Hepatocyte (in vitro differentiated cells): ENCODE measurements around the gene NME7. TPM values are rescaled to one million over a fixed set of nuclear protein-coding genes. Genes with fewer than 3 reads are reported as not detected.
"Not testable (repeated sequence)": the region's sequence is repeated elsewhere in the genome, so short reads cannot be mapped to it uniquely, and the experiment has no call there.

Experiments used
- DNase-seq: peaks from one replicate; pipeline ENCODE4 v3.0.0-alpha.2; 2016; ENCODE audit warnings: low spot score
- H2AFZ ChIP-seq: fragments of 200-600 bp; sonication (generic); 2 replicates; pipeline ENCODE4 v1.6.0; 2016; ENCODE audit warnings: antibody characterized with exemption, mild to moderate bottlenecking
- H3K27ac ChIP-seq: fragments of 200-600 bp; sonication (generic); 2 replicates; pipeline ENCODE4 v1.5.1; 2016; ENCODE audit warnings: mild to moderate bottlenecking
- H3K27me3 ChIP-seq: fragments of 200-600 bp; sonication (generic); 2 replicates; pipeline ENCODE4 v1.6.1; 2016
- H3K36me3 ChIP-seq: fragments of 200-600 bp; sonication (generic); replicated peaks from 2 replicates; pipeline ENCODE4 v1.5.1; 2016; ENCODE audit warnings: low read depth; ENCODE audit not compliant: insufficient read depth
- H3K4me1 ChIP-seq: fragments of 200-600 bp; sonication (generic); 2 replicates; pipeline ENCODE4 v1.5.1; 2016; ENCODE audit warnings: mild to moderate bottlenecking, moderate library complexity; ENCODE audit not compliant: insufficient read depth
- H3K4me2 ChIP-seq: fragments of 200-600 bp; sonication (generic); 2 replicates; pipeline ENCODE4 v1.6.0; 2016
- H3K4me3 ChIP-seq: fragments of 200-600 bp; sonication (generic); 2 replicates; pipeline ENCODE4 v1.5.1; 2016; ENCODE audit warnings: mild to moderate bottlenecking
- H3K79me2 ChIP-seq: fragments of 200-600 bp; sonication (generic); 2 replicates; pipeline ENCODE4 v1.6.0; 2017; ENCODE audit warnings: mild to moderate bottlenecking
- H3K9me2 ChIP-seq: fragments of 200-600 bp; sonication (generic); replicated peaks from 2 replicates; pipeline ENCODE4 v1.6.0; 2017; ENCODE audit warnings: mild to moderate bottlenecking; ENCODE audit not compliant: insufficient read depth
- H3K9me3 ChIP-seq: fragments of 200-600 bp; sonication (generic); 2 replicates; pipeline ENCODE4 v1.5.1; 2016; ENCODE audit warnings: low read depth, mild to moderate bottlenecking
- H4K20me1 ChIP-seq: fragments of 200-600 bp; sonication (generic); 2 replicates; pipeline ENCODE4 v1.6.0; 2016; ENCODE audit warnings: mild to moderate bottlenecking; ENCODE audit not compliant: insufficient read depth, poor library complexity, severe bottlenecking
- CTCF ChIP-seq: fragments of 200-600 bp; sonication (generic); IDR thresholded peaks from 2 replicates; pipeline ENCODE4 v1.5.1; 2016; ENCODE audit warnings: antibody characterized with exemption, mild to moderate bottlenecking; ENCODE audit not compliant: poor library complexity
- EZH2 ChIP-seq: fragments of 200-600 bp; sonication (generic); IDR thresholded peaks from 2 replicates; pipeline ENCODE4 v1.6.1; 2016; ENCODE audit warnings: antibody characterized with exemption, mild to moderate bottlenecking, borderline replicate concordance
- EZH2phosphoT487 ChIP-seq: fragments of 200-600 bp; sonication (generic); IDR thresholded peaks from one replicate; pipeline ENCODE4 v1.6.1; 2018; ENCODE audit warnings: antibody characterized with exemption, mild to moderate bottlenecking, low read depth, moderate library complexity; ENCODE audit not compliant: unreplicated experiment, severe bottlenecking
- WGBS: methylation state at CpG from one replicate; pipeline ENCODE4 v1.1.6; 2016; ENCODE audit warnings: low lambda C conversion rate; ENCODE audit errors: missing lambda C conversion rate; 5-methylcytosine and 5-hydroxymethylcytosine counted together
- polyA plus RNA-seq: library from polyadenylated mRNA; unstranded; fragments of >200 nt; fragmentation: Nextera tagmentation; extraction: Ambion mirVana; gene quantifications from 2 replicates; pipeline ENCODE4 v1.2.1, GENCODE V29; 2016
- total RNA-seq: library from RNA; depleted of rRNA; stranded (reverse); fragments of >200 nt; gene quantifications from 2 replicates; pipeline ENCODE4 v1.2.3, GENCODE V29; 2014

NME7 gene
- total and polyA plus RNA-seq, 2 experiments from 2014 or later: 13.7 to 76.5 TPM

GRCh38 chr1:169184812-169185211, 182.8 kb downstream of the NME7 start:
- H2AFZ ChIP-seq: no peak overlapping the region
- WGBS: 35% methylated on average over 1 of the region's 1 CpG
- TF ChIP-seq EZH2: no peak
- no peaks in the 10 kb centered on the region for H4K20me1 ChIP-seq
- no peak overlapping the region for H3K4me3 ChIP-seq
- no peaks in the 10 kb centered on the region for H3K9me3 ChIP-seq
- H3K4me1 ChIP-seq: no peaks in the 10 kb centered on the region
- no peaks in the 10 kb centered on the region for H3K9me2 ChIP-seq
- H3K36me3 ChIP-seq: no peaks in the 10 kb centered on the region
- H3K27me3 ChIP-seq: no peaks in the 10 kb centered on the region
- no peak overlapping the region for H3K4me2 ChIP-seq
- no peak overlapping the region for H3K27ac ChIP-seq
- H3K79me2 ChIP-seq: no peaks in the 10 kb centered on the region
- no peak for DNase-seq

- Histone ChIP-seq H2AFZ (no peak overlapping the region), H3K9me2 (no peaks in the 10 kb centered on the region), H4K20me1 (no peaks in the 10 kb centered on the region), H3K27me3 (no peaks in the 10 kb centered on the region), H3K4me3 (no peak overlapping the region), H3K9me3 (no peaks in the 10 kb centered on the region), H3K4me1 (no peaks in the 10 kb centered on the region), H3K27ac (no peak overlapping the region), H3K36me3 (no peaks in the 10 kb centered on the region), H3K79me2 (no peaks in the 10 kb centered on the region), H3K4me2 (no peak overlapping the region)
- 64% methylated on average over 3 of the region's 3 CpGs for WGBS
- DNase-seq: no peak
- no peak for TF ChIP-seq EZH2
Observed at GRCh38 chr1:169180174-169180573, 187.4 kb downstream of the NME7 start.

- not testable (repeated sequence) for H2AFZ ChIP-seq, H3K9me2 ChIP-seq, H3K27ac ChIP-seq, DNase-seq, H3K4me2 ChIP-seq, H3K4me1 ChIP-seq, H3K79me2 ChIP-seq, H4K20me1 ChIP-seq, H3K9me3 ChIP-seq, H3K36me3 ChIP-seq, H3K4me3 ChIP-seq, H3K27me3 ChIP-seq
- 97% methylated on average over 3 of the region's 3 CpGs for WGBS
Observed at GRCh38 chr1:169179431-169179830, 188.2 kb downstream of the NME7 start.

- Histone ChIP-seq H3K27me3 (no peaks in the 10 kb centered on the region), H3K9me2 (no peaks in the 10 kb centered on the region), H3K4me2 (no peak overlapping the region), H2AFZ (no peak overlapping the region), H3K4me1 (no peaks in the 10 kb centered on the region), H3K27ac (no peak overlapping the region), H3K36me3 (no peaks in the 10 kb centered on the region), H3K4me3 (no peak overlapping the region), H3K9me3 (no peaks in the 10 kb centered on the region), H3K79me2 (no peaks in the 10 kb centered on the region), H4K20me1 (no peaks in the 10 kb centered on the region)
- WGBS: 55% methylated on average over 2 of the region's 2 CpGs
- no peak for TF ChIP-seq CTCF
- TF ChIP-seq EZH2: no peak
- no peak for TF ChIP-seq EZH2phosphoT487
- no peak for DNase-seq
Observed at GRCh38 chr1:169175461-169175860, 192.1 kb downstream of the NME7 start.

- H3K4me2 ChIP-seq: no peak overlapping the region
- TF ChIP-seq CTCF (no peak), EZH2phosphoT487 (no peak)
- WGBS: 89% methylated on average over 5 of the region's 5 CpGs
- no peaks in the 10 kb centered on the region for H3K27me3 ChIP-seq
- no peaks in the 10 kb centered on the region for H3K79me2 ChIP-seq
- H3K4me1 ChIP-seq: peaks cover 13% of the 10 kb centered on the region
- DNase-seq: no peak
- no peak overlapping the region for H3K27ac ChIP-seq
- H4K20me1 ChIP-seq: no peaks in the 10 kb centered on the region
- H3K9me2 ChIP-seq: no peaks in the 10 kb centered on the region
- H3K36me3 ChIP-seq: no peaks in the 10 kb centered on the region
- H2AFZ ChIP-seq: no peak overlapping the region
- H3K9me3 ChIP-seq: no peaks in the 10 kb centered on the region
- no peak overlapping the region for H3K4me3 ChIP-seq
Observed at GRCh38 chr1:169163059-169163458, 204.5 kb downstream of the NME7 start.
